HepG2 (cell line): ENCODE results near the gene COPS4. TPM values are rescaled to one million over a fixed set of nuclear protein-coding genes. Genes with fewer than 3 reads are reported as not detected.

Experiments used
- DBP ChIP-seq: sonication (generic); formaldehyde crosslinking; IDR thresholded peaks from 2 replicates; pipeline ENCODE4 v1.4.0; 2020; ENCODE audit warnings: missing genetic modification reagents; ENCODE audit errors: not compliant biosample characterization
- EHMT2 ChIP-seq: fragments of 200-600 bp; sonication (generic); IDR thresholded peaks from 2 replicates; pipeline ENCODE4 v1.7.0; 2017; ENCODE audit warnings: antibody characterized with exemption, low read depth, low read length, borderline replicate concordance
- KMT2B ChIP-seq: IDR thresholded peaks from 2 replicates; pipeline ENCODE4 v1.6.1; 2016; ENCODE audit warnings: missing genetic modification reagents, missing compliant biosample characterization
- NBN ChIP-seq: fragments of 450-650 bp; conservative IDR thresholded peaks from 2 replicates; pipeline ENCODE4 v1.6.1; 2017
- NCOA2 ChIP-seq: sonication (generic); formaldehyde crosslinking; IDR thresholded peaks from 2 replicates; pipeline ENCODE4 v1.8.0; 2022; ENCODE audit warnings: inconsistent platforms
- NR2F6 ChIP-seq, 2 experiments: IDR thresholded peaks; 2 replicates each; pipeline ENCODE4 v1.6.1; 2016; ENCODE audit warnings: antibody characterized with exemption in 1 of 2, mild to moderate bottlenecking in 1 of 2
- ONECUT2 ChIP-seq: sonication (generic); formaldehyde crosslinking; IDR thresholded peaks from 2 replicates; pipeline ENCODE4 v1.4.0; 2020; ENCODE audit warnings: missing genetic modification reagents
- RFXAP ChIP-seq: sonication (generic); formaldehyde crosslinking; IDR thresholded peaks from 2 replicates; pipeline ENCODE4 v1.4.0; 2020; ENCODE audit warnings: missing genetic modification reagents, borderline replicate concordance
- RXRB ChIP-seq: IDR thresholded peaks from 2 replicates; pipeline ENCODE4 v1.6.1; 2016; ENCODE audit warnings: borderline replicate concordance, missing genetic modification reagents, missing compliant biosample characterization
- SIN3A ChIP-seq: IDR thresholded peaks from 2 replicates; pipeline ENCODE4 v1.6.1; 2011; ENCODE audit warnings: low read depth, mild to moderate bottlenecking, control low read depth, low read length, borderline replicate concordance
- SKIL ChIP-seq: sonication (generic); formaldehyde crosslinking; IDR thresholded peaks from 2 replicates; pipeline ENCODE4 v1.8.0; 2022; ENCODE audit warnings: missing genetic modification reagents, mild to moderate bottlenecking, moderate library complexity, borderline replicate concordance
- SUZ12 ChIP-seq: fragments of 150-350 bp; IDR thresholded peaks from 2 replicates; pipeline ENCODE4 v1.6.1; 2014; ENCODE audit warnings: low read depth, low read length
- TAF15 ChIP-seq: fragments of 200-400 bp; formaldehyde crosslinking; IDR thresholded peaks from one replicate; pipeline ENCODE4 v1.6.1; 2018; ENCODE audit warnings: mild to moderate bottlenecking, low read depth, low read length; ENCODE audit not compliant: poor library complexity, severe bottlenecking
- TEAD2 ChIP-seq: sonication (generic); formaldehyde crosslinking; IDR thresholded peaks from 2 replicates; pipeline ENCODE4 v1.9.0; 2021; ENCODE audit warnings: missing genetic modification reagents
- ZNF138 ChIP-seq: sonication (generic); formaldehyde crosslinking; IDR thresholded peaks from 2 replicates; pipeline ENCODE4 v1.5.0; 2020; ENCODE audit warnings: mild to moderate bottlenecking, low read depth, missing genetic modification reagents
- ZNF232 ChIP-seq: sonication (generic); formaldehyde crosslinking; IDR thresholded peaks from 2 replicates; pipeline ENCODE4 v1.4.0; 2020; ENCODE audit warnings: missing genetic modification reagents, borderline replicate concordance
- ZNF251 ChIP-seq: sonication (generic); formaldehyde crosslinking; IDR thresholded peaks from 2 replicates; pipeline ENCODE4 v1.9.0; 2021; ENCODE audit warnings: mild to moderate bottlenecking, missing genetic modification reagents
- ZNF383 ChIP-seq: sonication (generic); formaldehyde crosslinking; IDR thresholded peaks from 2 replicates; pipeline ENCODE4 v1.4.0; 2020; ENCODE audit warnings: missing genetic modification reagents, mild to moderate bottlenecking, borderline replicate concordance
- ZNF432 ChIP-seq: sonication (generic); formaldehyde crosslinking; IDR thresholded peaks from 2 replicates; pipeline ENCODE4 v1.5.0; 2020; ENCODE audit warnings: missing genetic modification reagents, mild to moderate bottlenecking, borderline replicate concordance
- ZNF496 ChIP-seq: sonication (generic); formaldehyde crosslinking; IDR thresholded peaks from 2 replicates; pipeline ENCODE4 v1.8.1; 2023; ENCODE audit warnings: mild to moderate bottlenecking, moderate library complexity, missing genetic modification reagents; ENCODE audit not compliant: insufficient replicate concordance
- ZNF597 ChIP-seq: sonication (generic); formaldehyde crosslinking; IDR thresholded peaks from 2 replicates; pipeline ENCODE4 v1.5.0; 2020; ENCODE audit warnings: missing genetic modification reagents
- ZNF800 ChIP-seq: sonication (generic); formaldehyde crosslinking; IDR thresholded peaks from 2 replicates; pipeline ENCODE4 v1.4.0; 2020; ENCODE audit warnings: missing genetic modification reagents
- ZNF850 ChIP-seq: sonication (generic); formaldehyde crosslinking; conservative IDR thresholded peaks from 2 replicates; pipeline ENCODE4 v1.9.0; 2021; ENCODE audit warnings: mild to moderate bottlenecking, missing genetic modification reagents
- polyA plus RNA-seq, 8 experiments: library from polyadenylated mRNA; depleted of rRNA in 3 of 8; stranded (reverse) in 7 of 8; unstranded in 1 of 8; fragments of >200 nt; fragmentation: Illumina TruSeq in 4 of 8; extraction: Trizol in 4 of 8; gene quantifications; 2 replicates each; pipeline versions ENCODE4 v1.2.1 to v1.2.3, GENCODE V29; 2011 to 2016; ENCODE audit warnings: low read depth in 4 of 8, missing spikeins in 1 of 8, mixed read lengths in 1 of 8; ENCODE audit not compliant: insufficient read depth in 1 of 8
- total RNA-seq, 5 experiments: library from RNA; depleted of rRNA; stranded (reverse); fragments of >200 nt; fragmentation: Illumina TruSeq; extraction: Trizol; gene quantifications; 2 replicates each; pipeline ENCODE4 v1.2.3, GENCODE V29; 2016; ENCODE audit warnings: low read depth in 1 of 5

Gene COPS4
- total and polyA plus RNA-seq, 2 of the 13 experiments (the other 11 are each of a cell fraction or from before 2014, with no cell fraction given): 28.8 to 52.5 TPM

- no peak for TF ChIP-seq ZNF597 (CRISPR knock-in tag)
- TF ChIP-seq ZNF232: peak; percentile 32; the same call in 1 of the 2 replicates
- no peak for TF ChIP-seq ZNF496 (CRISPR knock-in tag)
- no peak for TF ChIP-seq ONECUT2
- TF ChIP-seq TEAD2 (CRISPR knock-in tag): no peak
- TF ChIP-seq RXRB (CRISPR knock-in tag): peak; percentile 84
- peak; percentile 94 for TF ChIP-seq NR2F6 (IDR thresholded peaks at IDR 0.05)
- peak; percentile 95 for TF ChIP-seq NR2F6 (CRISPR knock-in tag; IDR thresholded peaks at IDR 0.05)
- TF ChIP-seq DBP: no peak
- TF ChIP-seq ZNF432 (CRISPR knock-in tag): no peak
- 0 out of 2 replicates have a peak, but pooled peaks have one; percentile 83 for TF ChIP-seq ZNF850 (CRISPR knock-in tag)
- peak; percentile 57; the same call in 1 of the 2 replicates for TF ChIP-seq NCOA2 (CRISPR knock-in tag)
- TF ChIP-seq ZNF138 (CRISPR knock-in tag): no peak
- no peak for TF ChIP-seq ZNF251 (CRISPR knock-in tag)
- TF ChIP-seq SUZ12: no peak
- no peak for TF ChIP-seq TAF15
- no peak for TF ChIP-seq ZNF800 (CRISPR knock-in tag)
- TF ChIP-seq ZNF383: no peak
- TF ChIP-seq RFXAP (CRISPR knock-in tag): no peak
- TF ChIP-seq KMT2B (CRISPR knock-in tag): peak; percentile 53
- peak; percentile 83 for TF ChIP-seq SKIL
- no peak for TF ChIP-seq EHMT2
- TF ChIP-seq NBN: no peak
- peak; percentile 91 for TF ChIP-seq SIN3A
Measured at GRCh38 chr4:83010522-83011318, 24.3 kb upstream of the COPS4 start, which contains the start of gene LIN54 (continued).
